K562 (cell line): ENCODE measurements around the gene AFF3. TPM values are rescaled to one million over a fixed set of nuclear protein-coding genes. Genes with fewer than 3 reads are reported as not detected.
A peak's percentile ranks its signal among the peaks of the same experiment; 100 is the strongest.

ENCODE experiments used
- ARID3A ChIP-seq: IDR thresholded peaks from 2 replicates; pipeline ENCODE4 v1.6.1; 2012; ENCODE audit warnings: low read depth, low read length, improper control_type of control experiment, borderline replicate concordance
- ATF1 ChIP-seq, 2 experiments: fragments of 450-650 bp in 1 of 2; IDR thresholded peaks; 2 replicates each; pipeline ENCODE4 v1.6.1; 2016; ENCODE audit warnings: missing compliant biosample characterization in 1 of 2, missing genetic modification characterization in 1 of 2
- CBFA2T3 ChIP-seq: fragments of 450-650 bp; IDR thresholded peaks from 2 replicates; pipeline ENCODE4 v1.6.1; 2017
- CREB1 ChIP-seq, 2 experiments: sonication (generic) in 1 of 2; formaldehyde crosslinking in 1 of 2; IDR thresholded peaks; 2 replicates each; pipeline versions ENCODE4 v1.6.1 to v1.8.0; 2012 to 2022; ENCODE audit warnings: inconsistent platforms in 1 of 2, mild to moderate bottlenecking in 1 of 2, missing genetic modification reagents in 1 of 2, moderate library complexity in 1 of 2
- ELF4 ChIP-seq: fragments of 450-650 bp; formaldehyde crosslinking; IDR thresholded peaks from 2 replicates; pipeline ENCODE4 v1.4.0; 2022; ENCODE audit warnings: missing genetic modification characterization
- FOXK2 ChIP-seq, 2 experiments: fragments of 450-650 bp; IDR thresholded peaks in 1 of 2; conservative IDR thresholded peaks in 1 of 2; 2 replicates each; pipeline ENCODE4 v1.6.1; 2016; ENCODE audit warnings: low read depth in 2 of 2, mild to moderate bottlenecking in 1 of 2
- GABPB1 ChIP-seq: sonication (generic); formaldehyde crosslinking; IDR thresholded peaks from 2 replicates; pipeline ENCODE4 v1.8.0; 2022; ENCODE audit warnings: mild to moderate bottlenecking, missing genetic modification reagents
- NR2C2 ChIP-seq, 2 experiments: fragments of 200-800 bp in 1 of 2; sonication (Bioruptor generic) in 1 of 2; sonication (generic) in 1 of 2; formaldehyde crosslinking in 1 of 2; IDR thresholded peaks; 2 replicates each; pipeline versions ENCODE4 v1.6.1 to v1.8.0; 2016 to 2022; ENCODE audit warnings: mild to moderate bottlenecking in 1 of 2, missing compliant biosample characterization in 1 of 2, missing genetic modification characterization in 1 of 2, missing genetic modification reagents in 1 of 2
- SLC30A9 ChIP-seq: fragments of 250-450 bp; sonication (Bioruptor Pico); IDR thresholded peaks from 2 replicates; pipeline ENCODE4 v1.8.0; 2022; ENCODE audit warnings: mild to moderate bottlenecking, moderate library complexity
- SMAD4 ChIP-seq: fragments of 250-450 bp; sonication (Bioruptor Pico); conservative IDR thresholded peaks from 2 replicates; pipeline ENCODE4 v1.8.0; 2021; ENCODE audit warnings: inconsistent platforms, mild to moderate bottlenecking, moderate library complexity
- ZFP36 ChIP-seq: fragments of 150-350 bp; IDR thresholded peaks from 2 replicates; pipeline ENCODE4 v1.6.1; 2018; ENCODE audit warnings: low read length, low read depth; ENCODE audit not compliant: partially characterized antibody
- ZKSCAN8 ChIP-seq: fragments of 200-800 bp; sonication (Bioruptor generic); IDR thresholded peaks from 2 replicates; pipeline ENCODE4 v1.6.1; 2016; ENCODE audit warnings: missing genetic modification characterization, missing compliant biosample characterization
- ZNF436 ChIP-seq: fragments of 250-450, 450-650 bp; sonication (Bioruptor Pico); formaldehyde crosslinking; IDR thresholded peaks from 2 replicates; pipeline ENCODE4 v1.7.0; 2020; ENCODE audit warnings: mild to moderate bottlenecking
- ZNF583 ChIP-seq: fragments of 250-450 bp; sonication (Bioruptor Pico); IDR thresholded peaks from 2 replicates; pipeline ENCODE4 v1.4.0; 2020
- ZNF79 ChIP-seq: fragments of 250-450 bp; sonication (Bioruptor Pico); IDR thresholded peaks from 2 replicates; pipeline ENCODE4 v1.4.0; 2020; ENCODE audit warnings: low read depth, mild to moderate bottlenecking, moderate library complexity
- polyA plus RNA-seq, 8 experiments: library from polyadenylated mRNA; depleted of rRNA in 4 of 8; stranded (reverse) in 5 of 8; unstranded in 3 of 8; fragments of >200 nt; fragmentation: Nextera tagmentation in 2 of 8; fragmentation: Illumina TruSeq in 1 of 8; extraction: Ambion mirVana in 2 of 8; extraction: Trizol in 1 of 8; gene quantifications; 2 replicates each; pipeline versions ENCODE4 v1.2.1 to v1.2.3, GENCODE V29; 2011 to 2014; ENCODE audit warnings: inconsistent platforms in 1 of 8, missing spikeins in 1 of 8
- total RNA-seq, 7 experiments: library from RNA; depleted of rRNA in 6 of 7; stranded (reverse); fragments of >200 nt in 6 of 7; fragmentation: Illumina TruSeq in 2 of 7; extraction: Trizol in 2 of 7; gene quantifications; 2 replicates each; pipeline versions ENCODE4 v1.2.1 to v1.2.3, GENCODE V29; 2011 to 2021; ENCODE audit warnings: low replicate concordance in 1 of 7
- TF ChIP-seq, protein P1 (sequence below): sonication (generic); formaldehyde crosslinking; IDR thresholded peaks from 2 replicates; pipeline ENCODE4 v1.8.0; 2023; ENCODE audit warnings: mild to moderate bottlenecking, missing genetic modification reagents
- TF ChIP-seq, protein P2 (sequence below): fragments of 450-650 bp; IDR thresholded peaks from 2 replicates; pipeline ENCODE4 v1.6.1; 2018; ENCODE audit not compliant: partially characterized antibody

AFF3 gene
- total and polyA plus RNA-seq, 9 of the 15 experiments (the other 6 are each of a cell fraction or from before 2014, with no cell fraction given) = 0.02 to 0.11 TPM; not detected in 7

GRCh38 chr2:99636144-99637034 lies 506.0 kb downstream of the AFF3 start (continued):
- TF ChIP-seq CREB1 (IDR thresholded peaks at IDR 0.05) (no peak), CREB1 (CRISPR knock-in tag; IDR thresholded peaks at IDR 0.05) (no peak), SMAD4 (CRISPR knock-in tag) (peak; percentile 70), ARID3A (no peak), GABPB1 (no peak), ZKSCAN8 (CRISPR knock-in tag) (no peak), FOXK2 (conservative IDR thresholded peaks at IDR 0.05 in 1 of 2, IDR thresholded peaks at IDR 0.05 in 1 of 2; ENCODE audit: low read depth in 2 of 2) (no peak), ZNF583 (CRISPR knock-in tag) (peak; percentile 87; the same call in 1 of the 2 replicates), ELF4 (CRISPR knock-in tag) (no peak), NR2C2 (CRISPR knock-in tag; IDR thresholded peaks at IDR 0.05) (no peak), NR2C2 (tag; IDR thresholded peaks at IDR 0.05) (peak; percentile 61), SLC30A9 (CRISPR knock-in tag) (no peak), CBFA2T3 (peak; percentile 82), ZFP36 (no peak), ZNF79 (CRISPR knock-in tag) (no peak), ATF1 (CRISPR knock-in tag; IDR thresholded peaks at IDR 0.05) (no peak), ATF1 (tag; IDR thresholded peaks at IDR 0.05) (0 out of 2 replicates have a peak, but pooled peaks have one; percentile 10), ZNF436 (no peak)
- TF ChIP-seq, protein P1, sequence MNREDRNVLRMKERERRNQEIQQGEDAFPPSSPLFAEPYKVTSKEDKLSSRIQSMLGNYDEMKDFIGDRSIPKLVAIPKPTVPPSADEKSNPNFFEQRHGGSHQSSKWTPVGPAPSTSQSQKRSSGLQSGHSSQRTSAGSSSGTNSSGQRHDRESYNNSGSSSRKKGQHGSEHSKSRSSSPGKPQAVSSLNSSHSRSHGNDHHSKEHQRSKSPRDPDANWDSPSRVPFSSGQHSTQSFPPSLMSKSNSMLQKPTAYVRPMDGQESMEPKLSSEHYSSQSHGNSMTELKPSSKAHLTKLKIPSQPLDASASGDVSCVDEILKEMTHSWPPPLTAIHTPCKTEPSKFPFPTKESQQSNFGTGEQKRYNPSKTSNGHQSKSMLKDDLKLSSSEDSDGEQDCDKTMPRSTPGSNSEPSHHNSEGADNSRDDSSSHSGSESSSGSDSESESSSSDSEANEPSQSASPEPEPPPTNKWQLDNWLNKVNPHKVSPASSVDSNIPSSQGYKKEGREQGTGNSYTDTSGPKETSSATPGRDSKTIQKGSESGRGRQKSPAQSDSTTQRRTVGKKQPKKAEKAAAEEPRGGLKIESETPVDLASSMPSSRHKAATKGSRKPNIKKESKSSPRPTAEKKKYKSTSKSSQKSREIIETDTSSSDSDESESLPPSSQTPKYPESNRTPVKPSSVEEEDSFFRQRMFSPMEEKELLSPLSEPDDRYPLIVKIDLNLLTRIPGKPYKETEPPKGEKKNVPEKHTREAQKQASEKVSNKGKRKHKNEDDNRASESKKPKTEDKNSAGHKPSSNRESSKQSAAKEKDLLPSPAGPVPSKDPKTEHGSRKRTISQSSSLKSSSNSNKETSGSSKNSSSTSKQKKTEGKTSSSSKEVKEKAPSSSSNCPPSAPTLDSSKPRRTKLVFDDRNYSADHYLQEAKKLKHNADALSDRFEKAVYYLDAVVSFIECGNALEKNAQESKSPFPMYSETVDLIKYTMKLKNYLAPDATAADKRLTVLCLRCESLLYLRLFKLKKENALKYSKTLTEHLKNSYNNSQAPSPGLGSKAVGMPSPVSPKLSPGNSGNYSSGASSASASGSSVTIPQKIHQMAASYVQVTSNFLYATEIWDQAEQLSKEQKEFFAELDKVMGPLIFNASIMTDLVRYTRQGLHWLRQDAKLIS = no peak
- TF ChIP-seq, protein P2, sequence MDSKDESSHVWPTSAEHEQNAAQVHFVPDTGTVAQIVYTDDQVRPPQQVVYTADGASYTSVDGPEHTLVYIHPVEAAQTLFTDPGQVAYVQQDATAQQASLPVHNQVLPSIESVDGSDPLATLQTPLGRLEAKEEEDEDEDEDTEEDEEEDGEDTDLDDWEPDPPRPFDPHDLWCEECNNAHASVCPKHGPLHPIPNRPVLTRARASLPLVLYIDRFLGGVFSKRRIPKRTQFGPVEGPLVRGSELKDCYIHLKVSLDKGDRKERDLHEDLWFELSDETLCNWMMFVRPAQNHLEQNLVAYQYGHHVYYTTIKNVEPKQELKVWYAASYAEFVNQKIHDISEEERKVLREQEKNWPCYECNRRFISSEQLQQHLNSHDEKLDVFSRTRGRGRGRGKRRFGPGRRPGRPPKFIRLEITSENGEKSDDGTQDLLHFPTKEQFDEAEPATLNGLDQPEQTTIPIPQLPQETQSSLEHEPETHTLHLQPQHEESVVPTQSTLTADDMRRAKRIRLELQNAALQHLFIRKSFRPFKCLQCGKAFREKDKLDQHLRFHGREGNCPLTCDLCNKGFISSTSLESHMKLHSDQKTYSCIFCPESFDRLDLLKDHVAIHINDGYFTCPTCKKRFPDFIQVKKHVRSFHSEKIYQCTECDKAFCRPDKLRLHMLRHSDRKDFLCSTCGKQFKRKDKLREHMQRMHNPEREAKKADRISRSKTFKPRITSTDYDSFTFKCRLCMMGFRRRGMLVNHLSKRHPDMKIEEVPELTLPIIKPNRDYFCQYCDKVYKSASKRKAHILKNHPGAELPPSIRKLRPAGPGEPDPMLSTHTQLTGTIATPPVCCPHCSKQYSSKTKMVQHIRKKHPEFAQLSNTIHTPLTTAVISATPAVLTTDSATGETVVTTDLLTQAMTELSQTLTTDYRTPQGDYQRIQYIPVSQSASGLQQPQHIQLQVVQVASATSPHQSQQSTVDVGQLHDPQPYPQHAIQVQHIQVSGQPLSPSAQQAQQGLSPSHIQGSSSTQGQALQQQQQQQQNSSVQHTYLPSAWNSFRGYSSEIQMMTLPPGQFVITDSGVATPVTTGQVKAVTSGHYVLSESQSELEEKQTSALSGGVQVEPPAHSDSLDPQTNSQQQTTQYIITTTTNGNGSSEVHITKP = peak; percentile 54
